HG02763 (cell line): ENCODE results near the gene NCR3LG1.

Experiments
- ATAC-seq: cut with Tn5 transposase; IDR thresholded peaks from one replicate; pipeline ENCODE4 v1.9.1; 2021; ENCODE audit warnings: mild to moderate bottlenecking, moderate library complexity; ENCODE audit not compliant: unreplicated experiment

NCR3LG1 gene, protein sequence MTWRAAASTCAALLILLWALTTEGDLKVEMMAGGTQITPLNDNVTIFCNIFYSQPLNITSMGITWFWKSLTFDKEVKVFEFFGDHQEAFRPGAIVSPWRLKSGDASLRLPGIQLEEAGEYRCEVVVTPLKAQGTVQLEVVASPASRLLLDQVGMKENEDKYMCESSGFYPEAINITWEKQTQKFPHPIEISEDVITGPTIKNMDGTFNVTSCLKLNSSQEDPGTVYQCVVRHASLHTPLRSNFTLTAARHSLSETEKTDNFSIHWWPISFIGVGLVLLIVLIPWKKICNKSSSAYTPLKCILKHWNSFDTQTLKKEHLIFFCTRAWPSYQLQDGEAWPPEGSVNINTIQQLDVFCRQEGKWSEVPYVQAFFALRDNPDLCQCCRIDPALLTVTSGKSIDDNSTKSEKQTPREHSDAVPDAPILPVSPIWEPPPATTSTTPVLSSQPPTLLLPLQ

GRCh38 chr11:17351510-17352176 lies at the start of gene NCR3LG1:
NCR3LG1 (plus strand) TSS chr11:17351800; CDS start chr11:17351970, 170 bp downstream.
- no peak for ATAC-seq

- no peak for ATAC-seq
Observed at GRCh38 chr11:17313349-17314231, 38.0 kb upstream of the NCR3LG1 start.

DNA sequence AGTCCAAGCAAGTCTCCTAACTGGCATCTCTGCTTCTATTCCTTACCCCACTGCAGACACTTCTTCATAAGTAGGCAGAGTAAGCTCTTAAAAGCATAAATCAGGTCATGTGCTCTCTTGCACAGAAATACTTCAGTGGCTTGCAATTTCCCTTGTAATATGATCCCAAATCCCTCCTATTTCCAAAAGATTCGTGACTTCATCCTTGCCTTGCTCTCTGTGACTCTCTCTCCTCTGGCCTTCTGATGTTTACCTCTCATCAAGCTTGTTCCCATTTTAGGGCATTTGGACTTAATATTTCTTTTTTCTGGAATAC lies 37.4 kb upstream of the NCR3LG1 start:
- no peak for ATAC-seq

GRCh38 chr11:17314904-17315426 lies 36.6 kb upstream of the NCR3LG1 start:
- no peak for ATAC-seq

GRCh38 chr11:17328871-17329494 lies 22.6 kb upstream of the NCR3LG1 start:
- ATAC-seq, result no peak

DNA sequence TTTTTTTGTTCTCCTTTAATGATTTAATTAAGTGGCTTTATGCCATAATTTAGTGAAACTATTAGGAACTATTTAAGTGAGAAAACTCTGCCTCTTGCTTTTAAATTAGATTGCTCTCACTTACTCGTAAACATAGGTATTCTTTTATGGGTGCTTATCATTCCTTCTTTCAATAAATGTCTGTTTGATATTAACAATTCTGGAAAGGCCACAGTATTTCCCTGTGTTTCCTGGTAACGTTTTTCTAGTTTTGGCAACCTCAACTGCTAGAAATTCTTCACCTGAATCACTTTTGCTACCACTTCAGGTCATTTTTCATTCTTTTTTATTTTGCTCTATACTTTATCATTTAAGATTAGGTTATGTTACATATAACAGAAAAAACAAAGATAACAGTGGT lies 19.9 kb upstream of the NCR3LG1 start:
- ATAC-seq, result no peak

GRCh38 chr11:17333799-17334586 lies 17.6 kb upstream of the NCR3LG1 start:
- no peak for ATAC-seq

DNA sequence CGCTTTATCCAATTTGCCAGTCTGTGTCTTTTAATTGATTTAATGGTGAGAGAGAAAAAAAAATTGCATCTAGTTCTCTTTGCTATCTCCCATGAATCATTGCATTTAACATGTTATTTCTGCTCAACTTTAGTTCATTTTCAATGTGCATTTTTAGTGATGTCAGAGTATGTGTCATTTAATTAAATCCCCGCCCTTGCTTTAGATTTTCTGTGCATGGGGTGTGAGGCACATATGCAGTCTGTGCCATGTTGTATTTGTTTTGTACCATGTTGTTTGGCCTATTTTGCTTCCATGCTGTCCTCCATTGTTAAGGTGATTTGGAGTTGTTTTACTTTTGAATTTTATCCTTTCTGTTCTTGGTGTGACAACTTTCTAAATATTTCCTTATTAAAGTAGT lies 8.3 kb upstream of the NCR3LG1 start:
- no peak for ATAC-seq

DNA sequence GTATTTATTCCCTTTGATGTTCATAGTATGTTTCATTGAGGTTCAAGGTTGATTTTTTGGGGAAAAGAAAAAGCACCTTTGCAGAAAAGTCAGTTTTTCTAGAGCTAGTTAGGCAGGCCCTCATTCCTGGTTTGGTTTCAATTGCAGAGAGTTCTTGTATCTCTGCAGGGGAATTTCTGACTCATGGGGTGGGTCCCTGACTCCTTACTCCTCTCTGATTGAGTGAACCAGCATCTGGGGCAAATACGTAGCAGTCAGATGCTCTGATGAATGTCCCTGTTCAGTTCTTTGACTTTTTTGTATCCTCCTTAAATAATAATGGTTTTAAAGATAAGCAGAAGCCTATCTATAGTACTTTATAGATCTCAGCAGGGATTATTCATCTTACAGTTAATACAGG lies 7.7 kb upstream of the NCR3LG1 start:
- ATAC-seq, result no peak

GRCh38 chr11:17347676-17348075 lies 3.9 kb upstream of the NCR3LG1 start:
- ATAC-seq, result no peak

- ATAC-seq, result no peak
Observed at GRCh38 chr11:17350455-17351171, 987 bp upstream of the NCR3LG1 start.

GRCh38 chr11:17351172-17351509 lies 459 bp upstream of the NCR3LG1 start:
- no peak for ATAC-seq

- no peak for ATAC-seq
Observed at GRCh38 chr11:17352950-17353820, 1.6 kb downstream of the NCR3LG1 start.

DNA sequence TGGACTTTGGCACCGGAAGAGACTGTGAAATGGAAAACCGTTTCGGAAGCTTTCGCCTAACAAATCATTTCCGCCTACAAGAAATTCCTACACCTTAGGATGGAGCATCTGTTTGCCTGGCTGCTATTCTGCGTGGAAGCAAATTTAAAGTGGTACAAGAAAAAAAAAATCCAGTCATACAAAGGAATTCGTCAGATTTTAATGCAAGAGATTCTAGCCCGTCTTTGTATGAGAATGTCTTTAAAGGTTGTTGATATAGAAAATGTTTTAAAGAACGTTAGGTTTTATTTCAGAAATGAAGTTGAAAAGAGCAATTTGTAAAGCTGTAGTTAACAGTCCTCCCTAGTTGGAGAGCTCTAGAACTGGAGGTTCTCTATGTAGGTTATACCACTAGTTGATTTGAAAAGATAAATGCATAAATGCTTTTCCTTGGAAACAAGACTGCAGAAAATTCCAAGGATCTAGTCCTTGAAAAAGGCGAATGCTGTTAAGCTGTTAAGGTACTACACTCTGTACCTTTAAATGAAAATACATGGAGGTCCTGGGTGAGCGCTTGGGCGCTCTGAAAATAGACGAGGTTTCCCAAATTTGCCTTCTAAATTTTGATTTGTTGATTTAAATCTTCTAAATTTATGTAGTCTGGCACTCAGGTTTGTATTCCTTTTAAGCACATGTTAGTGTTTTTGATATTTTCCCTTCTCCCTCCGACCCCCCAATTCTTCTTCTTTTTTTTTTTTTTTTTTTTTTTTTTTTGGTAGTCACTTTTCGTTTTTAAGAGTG lies 2.4 kb downstream of the NCR3LG1 start:
- ATAC-seq, result no peak

- ATAC-seq, result no peak
Observed at GRCh38 chr11:17354601-17354991, 3.0 kb downstream of the NCR3LG1 start.

- ATAC-seq, result no peak
Observed at GRCh38 chr11:17366495-17366894, 14.9 kb downstream of the NCR3LG1 start.

DNA sequence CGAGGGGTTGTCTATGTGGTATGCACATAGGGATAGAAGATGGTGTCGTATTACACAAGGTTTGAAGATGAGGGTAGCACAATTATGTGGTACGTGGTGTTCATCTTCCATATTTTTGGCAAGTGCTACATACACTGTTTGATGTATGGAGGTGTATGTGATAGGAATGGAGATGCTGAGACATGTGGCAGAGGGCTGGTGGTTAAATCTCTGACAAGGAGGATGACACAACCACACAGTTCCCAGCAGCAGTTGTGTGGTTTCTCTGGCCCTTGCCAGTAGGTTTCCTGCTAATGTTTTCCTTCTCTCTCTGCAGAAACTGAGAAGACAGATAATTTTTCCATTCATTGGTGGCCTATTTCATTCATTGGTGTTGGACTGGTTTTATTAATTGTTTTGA lies 17.0 kb downstream of the NCR3LG1 start:
- no peak for ATAC-seq

DNA sequence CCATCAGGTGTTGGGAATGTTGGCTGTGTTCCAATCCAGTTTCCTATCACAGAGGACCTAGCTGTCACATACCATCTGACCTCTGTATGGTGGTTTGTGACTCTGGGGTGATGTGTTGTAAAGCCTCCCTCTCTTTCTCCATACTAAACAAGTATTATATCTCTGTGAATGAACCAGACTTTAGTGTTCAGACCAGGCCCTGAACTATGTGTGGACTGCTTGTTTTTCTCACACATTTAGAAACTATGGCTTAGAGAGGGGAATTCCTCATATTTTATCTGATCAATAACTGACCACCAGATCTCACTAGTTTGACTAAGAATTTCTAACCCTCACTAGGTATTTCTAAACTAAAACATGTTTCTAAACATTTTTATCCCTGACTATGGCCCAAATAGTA lies 17.5 kb downstream of the NCR3LG1 start:
- ATAC-seq, result no peak
